Hematopoietic multipotent progenitor cell treated with erythropoietin and hydrocortisone succinate and interleukin-3 and kit ligand, for 8 days (in vitro differentiated cells): ENCODE results near the gene ECT2L.

Experiments used
- DNase-seq: peaks from one replicate; pipeline ENCODE4 v3.0.0-alpha.2; 2015

The ECT2L gene

DNA sequence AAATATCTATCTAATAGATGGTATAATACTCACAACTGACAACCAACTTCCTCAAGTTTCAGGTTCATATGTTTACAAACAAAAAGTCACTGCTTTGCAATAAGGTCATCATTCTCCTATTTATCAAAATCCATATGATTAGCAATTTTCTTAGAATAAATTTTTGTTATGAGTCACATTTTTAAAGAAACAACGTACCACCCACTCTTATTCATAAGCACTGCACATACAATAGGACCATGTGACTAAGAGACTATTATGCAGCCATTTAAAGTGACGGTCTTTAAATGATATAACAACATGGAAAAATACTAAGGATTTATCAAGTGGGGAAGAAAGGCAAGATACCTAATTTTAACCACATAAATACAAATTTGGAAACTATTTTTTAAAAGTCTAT, 152.1 kb downstream of the ECT2L start:
- DNase-seq = no peak

DNA sequence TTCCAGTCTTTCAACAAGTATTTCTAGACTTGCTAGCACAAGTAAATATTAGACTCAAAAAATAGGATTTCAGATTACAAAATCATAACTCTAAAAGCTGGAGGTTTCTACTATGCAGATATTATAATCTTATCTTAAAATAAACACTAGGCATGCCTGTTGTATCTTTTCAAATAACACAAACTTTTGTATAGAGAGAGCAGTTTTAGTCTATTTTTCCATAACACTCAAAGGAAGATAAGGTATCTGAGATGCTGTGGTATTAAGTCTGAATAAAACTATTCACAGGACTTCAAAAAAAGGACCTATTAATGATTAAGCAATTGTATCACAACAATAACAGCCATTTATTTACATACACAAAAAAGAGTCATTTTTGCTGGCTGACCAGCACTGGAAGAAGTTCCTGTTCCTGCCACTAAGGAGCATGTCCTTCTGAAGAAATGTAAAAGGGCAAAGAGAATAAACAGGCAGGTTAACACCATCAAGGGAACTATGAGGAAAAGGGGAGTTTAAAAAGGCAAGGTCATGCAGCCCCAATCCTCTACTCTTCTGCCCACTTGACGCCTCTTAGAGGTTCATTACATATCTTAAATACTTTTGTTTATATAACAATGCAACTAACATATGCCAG, 152.8 kb downstream of the ECT2L start:
- no peak for DNase-seq

- no peak for DNase-seq
These were observed 157.6 kb downstream of the ECT2L start for GRCh38 chr6:138953451-138953850.
